GM19023 (cell line): ENCODE results near the gene ZNF227.
"Not testable (repeated sequence)": the region's sequence is repeated elsewhere in the genome, so short reads cannot be mapped to it uniquely, and the experiment has no call there.

ENCODE experiments used
- ATAC-seq: cut with Tn5 transposase; IDR thresholded peaks from one replicate; pipeline ENCODE4 v1.9.1; 2021; ENCODE audit warnings: mild to moderate bottlenecking, moderate library complexity; ENCODE audit not compliant: unreplicated experiment

ZNF227 gene

GRCh38 chr19:44212250-44212865 is at the start of gene ZNF227:
Gene ZNF227, plus strand, starts transcription at chr19:44212532. Its CDS starts 5,261 bp downstream, at chr19:44217793.
- ATAC-seq, result peak; percentile 91

- no peak for ATAC-seq
These were observed 48.5 kb upstream of the ZNF227 start for GRCh38 chr19:44163789-44164188.

DNA sequence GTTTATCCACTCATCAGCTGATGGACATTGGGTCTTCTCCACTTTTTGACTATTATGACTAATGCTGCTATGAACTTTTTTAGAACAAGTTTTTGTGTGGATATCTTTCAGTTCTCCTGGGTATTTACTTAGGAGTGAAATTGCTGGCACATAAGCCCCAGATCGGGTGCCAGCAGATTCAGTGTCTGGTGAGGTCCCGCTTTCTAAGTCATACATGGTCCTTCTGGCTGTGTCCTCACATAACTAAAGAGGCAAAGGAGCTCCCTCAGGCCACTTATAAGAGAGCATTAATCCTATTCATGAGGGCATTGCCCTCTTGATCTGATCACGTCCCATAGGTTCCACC is 48.0 kb upstream of the ZNF227 start:
- ATAC-seq, result peak; percentile 6

- ATAC-seq, result peak; percentile 77
These were observed 47.4 kb upstream of the ZNF227 start, which contains the start of gene ZNF226 for GRCh38 chr19:44164673-44165512. Gene ZNF226, plus strand, starts transcription at chr19:44165100. Its CDS starts 4,981 bp downstream, at chr19:44170081.

DNA sequence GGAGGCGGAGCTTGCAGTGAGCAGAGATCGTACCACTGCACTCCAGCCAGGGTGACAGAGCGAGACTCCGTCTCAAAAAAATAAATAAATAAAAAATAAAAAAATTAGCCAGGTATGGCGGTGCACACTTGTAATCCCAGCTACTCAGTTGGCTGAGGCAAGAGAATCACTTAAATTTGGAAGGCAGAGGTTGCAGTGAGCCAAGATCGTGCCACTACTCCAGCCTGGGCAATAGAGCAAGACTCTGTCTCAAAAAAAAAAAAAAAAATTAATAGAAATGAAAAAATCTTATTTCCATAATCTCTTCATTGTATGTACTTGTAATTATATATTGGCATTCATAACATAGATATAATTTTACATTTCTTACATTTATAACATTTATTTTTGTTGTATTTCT is 41.7 kb upstream of the ZNF227 start:
- ATAC-seq, result not testable (repeated sequence)

DNA sequence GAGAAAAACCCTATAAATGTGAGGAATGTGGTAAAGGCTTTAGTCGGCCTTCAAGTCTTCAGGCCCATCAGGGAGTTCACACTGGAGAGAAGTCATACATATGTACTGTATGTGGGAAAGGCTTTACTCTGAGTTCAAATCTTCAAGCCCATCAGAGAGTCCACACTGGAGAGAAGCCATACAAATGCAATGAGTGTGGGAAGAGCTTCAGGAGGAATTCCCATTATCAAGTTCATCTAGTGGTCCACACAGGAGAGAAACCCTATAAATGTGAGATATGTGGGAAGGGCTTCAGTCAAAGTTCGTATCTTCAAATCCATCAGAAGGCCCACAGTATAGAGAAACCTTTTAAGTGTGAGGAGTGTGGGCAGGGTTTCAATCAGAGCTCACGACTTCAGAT is 35.7 kb upstream of the ZNF227 start:
- no peak for ATAC-seq

- no peak for ATAC-seq
These were observed 31.4 kb upstream of the ZNF227 start for GRCh38 chr19:44180968-44181367.

- no peak for ATAC-seq
These were observed 30.2 kb upstream of the ZNF227 start for GRCh38 chr19:44182145-44182544.

DNA sequence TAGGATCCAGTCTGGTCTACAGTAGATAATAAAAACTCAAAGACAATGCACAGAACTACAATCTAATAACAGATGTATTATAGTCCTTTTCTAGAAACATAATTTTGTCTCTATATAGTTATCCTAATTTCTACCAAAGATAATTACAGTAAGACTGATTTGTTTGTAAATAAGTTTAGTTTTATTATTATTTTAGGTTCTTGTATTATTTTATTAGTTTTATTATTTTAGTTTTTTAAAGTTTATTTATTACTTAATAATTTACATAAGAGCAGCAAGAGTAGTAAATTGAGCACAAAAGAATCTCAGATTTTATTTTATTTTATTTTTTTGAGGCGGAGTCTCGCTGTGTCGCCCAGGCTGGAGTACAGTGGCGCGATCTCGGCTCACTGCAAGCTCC is 22.3 kb upstream of the ZNF227 start:
- ATAC-seq, result no peak

GRCh38 chr19:44192127-44192526 is 20.2 kb upstream of the ZNF227 start:
- ATAC-seq, result no peak

- no peak for ATAC-seq
These were observed 15.6 kb upstream of the ZNF227 start for GRCh38 chr19:44196772-44197171.

DNA sequence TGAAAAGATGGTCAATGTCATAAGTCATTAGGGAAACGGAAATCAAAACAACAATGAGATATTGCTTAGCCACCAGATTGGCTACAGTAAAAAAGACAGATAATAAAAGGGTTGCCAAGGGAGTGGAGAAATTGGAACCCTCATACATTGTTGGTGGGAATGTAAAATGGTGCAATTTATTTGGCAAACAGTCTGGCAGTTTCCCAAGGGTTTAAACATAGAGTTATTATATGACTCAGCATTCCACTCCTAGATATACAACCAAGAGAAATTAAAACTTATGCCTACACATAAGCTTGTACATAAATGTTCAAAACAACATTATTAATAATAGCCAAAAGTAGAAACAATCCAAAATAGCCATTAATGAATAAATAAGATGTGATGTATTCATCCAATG is 9.9 kb upstream of the ZNF227 start:
- ATAC-seq, result no peak

- ATAC-seq, result no peak
These were observed 9.4 kb upstream of the ZNF227 start for GRCh38 chr19:44202974-44203373.

DNA sequence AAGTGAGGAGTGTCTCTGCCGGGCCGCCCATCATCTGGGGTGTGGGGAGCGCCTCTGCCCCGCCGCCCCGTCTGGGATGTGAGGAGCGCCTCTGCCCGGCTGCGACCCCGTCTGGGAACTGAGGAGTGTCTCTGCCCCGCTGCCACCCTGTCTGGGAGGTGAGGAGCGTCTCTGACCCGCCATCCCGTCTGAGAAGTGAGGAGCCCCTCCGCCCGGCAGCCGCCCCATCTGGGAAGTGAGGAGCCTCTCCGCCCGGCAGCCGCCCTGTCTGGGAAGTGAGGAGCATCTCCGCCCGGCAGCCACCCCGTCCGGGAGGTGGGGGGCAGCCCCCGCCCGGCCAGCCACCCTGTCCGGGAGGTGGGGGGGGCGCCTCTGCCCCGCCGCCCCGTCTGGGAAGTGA is 8.5 kb upstream of the ZNF227 start:
- not testable (repeated sequence) for ATAC-seq

GRCh38 chr19:44204772-44205171 is 7.6 kb upstream of the ZNF227 start:
- ATAC-seq, result no peak

- ATAC-seq, result peak; percentile 83
These were observed 5.1 kb upstream of the ZNF227 start for GRCh38 chr19:44207126-44207803.

GRCh38 chr19:44212866-44213346 is 574 bp downstream of the ZNF227 start:
- ATAC-seq, result peak; percentile 17

DNA sequence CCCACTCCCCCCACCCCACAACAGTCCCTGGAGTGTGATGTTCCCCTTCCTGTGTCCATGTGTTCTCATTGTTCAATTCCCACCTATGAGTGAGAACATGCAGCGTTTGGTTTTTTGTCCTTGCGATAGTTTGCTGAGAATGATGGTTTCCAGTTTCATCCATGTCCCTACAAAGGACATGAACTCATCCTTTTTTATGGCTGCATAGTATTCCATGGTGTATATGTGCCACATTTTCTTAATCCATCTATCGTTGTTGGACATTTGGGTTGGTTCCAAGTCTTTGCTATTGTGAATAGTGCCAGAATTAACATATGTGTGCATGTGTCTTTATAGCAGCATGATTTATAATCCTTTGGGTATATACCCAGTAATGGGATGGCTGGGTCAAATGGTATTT is 7.6 kb downstream of the ZNF227 start:
- not testable (repeated sequence) for ATAC-seq

- not testable (repeated sequence) for ATAC-seq
These were observed 8.4 kb downstream of the ZNF227 start for GRCh38 chr19:44220761-44221160.

GRCh38 chr19:44221291-44221690 is 9.0 kb downstream of the ZNF227 start:
- not testable (repeated sequence) for ATAC-seq

DNA sequence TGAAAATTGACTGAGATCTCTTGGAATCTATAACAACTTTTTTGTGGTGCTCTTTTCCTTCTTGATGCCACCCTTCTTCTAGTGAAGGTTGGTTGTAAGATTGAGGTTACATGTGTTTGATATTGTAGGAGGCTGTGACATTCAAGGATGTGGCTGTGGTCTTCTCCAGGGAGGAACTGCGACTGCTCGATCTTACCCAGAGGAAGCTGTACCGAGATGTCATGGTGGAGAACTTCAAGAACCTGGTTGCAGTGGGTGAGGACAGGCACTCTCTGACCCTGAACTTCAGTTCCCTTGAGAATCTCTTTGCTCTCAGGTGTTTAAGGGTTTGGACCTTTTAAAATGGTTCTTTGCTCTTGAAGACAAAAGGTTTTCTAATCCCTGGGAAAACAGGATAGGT is 16.0 kb downstream of the ZNF227 start:
- ATAC-seq, result no peak

GRCh38 chr19:44232867-44233266 is 20.5 kb downstream of the ZNF227 start:
- ATAC-seq, result no peak
